Measurements from ENCODE around the gene POLD3.

The POLD3 gene

GRCh38 chr11:74662487-74663103, 70.2 kb downstream of the POLD3 start:
- H3K9me3 ChIP-seq (ENCODE audit: insufficient read depth, low read length, severe bottlenecking): no peaks in the 10 kb centered on the region
- no peak overlapping the region for H3K4me3 ChIP-seq (ENCODE audit: low read depth in 1 of 2, low read length in 2 of 2)
- no peak overlapping the region for H3K9ac ChIP-seq (ENCODE audit: low read depth, low read length)
- no peak overlapping the region for H3K4me2 ChIP-seq (ENCODE audit: insufficient read depth, low read length)
- TF ChIP-seq EZH2 (IDR thresholded peaks at IDR 0.05; ENCODE audit: borderline replicate concordance, low read depth, low read length, severe bottlenecking) (no peak), CTCF (IDR thresholded peaks at IDR 0.05; ENCODE audit: borderline replicate concordance, extremely low read depth, low read length, poor library complexity, severe bottlenecking) (no peak)
- H3K36me3 ChIP-seq (ENCODE audit: insufficient read depth, low read length): peaks cover 16% of the 10 kb centered on the region; the same call in 1 of the 2 replicates
- DNase-seq: no peak
- no peaks in the 10 kb centered on the region for H3K79me2 ChIP-seq (ENCODE audit: insufficient read depth, low read length)
- no peaks in the 10 kb centered on the region for H3K4me1 ChIP-seq (ENCODE audit: insufficient read depth, low read length)
- no peak overlapping the region for H3K27ac ChIP-seq (ENCODE audit: low read length)
- no peaks in the 10 kb centered on the region for H4K20me1 ChIP-seq (ENCODE audit: insufficient read depth, low read length)
- no peak overlapping the region for H2AFZ ChIP-seq (ENCODE audit: low read depth, low read length)
- no peak for ATAC-seq (ENCODE audit: insufficient read depth, low read depth)
- H3K27me3 ChIP-seq (ENCODE audit: insufficient read depth, low read length, poor library complexity): no peaks in the 10 kb centered on the region

- H3K4me1 ChIP-seq (ENCODE audit: insufficient read depth, low read length): no peaks in the 10 kb centered on the region
- no peak overlapping the region for H3K9ac ChIP-seq (ENCODE audit: low read depth, low read length)
- H3K27me3 ChIP-seq (ENCODE audit: insufficient read depth, low read length, poor library complexity): no peaks in the 10 kb centered on the region
- no peak overlapping the region for H3K4me3 ChIP-seq (ENCODE audit: low read depth in 1 of 2, low read length in 2 of 2)
- no peaks in the 10 kb centered on the region for H4K20me1 ChIP-seq (ENCODE audit: insufficient read depth, low read length)
- no peaks in the 10 kb centered on the region for H3K79me2 ChIP-seq (ENCODE audit: insufficient read depth, low read length)
- no peak overlapping the region for H3K27ac ChIP-seq (ENCODE audit: low read length)
- DNase-seq (no peak), ATAC-seq (ENCODE audit: insufficient read depth, low read depth) (no peak)
- TF ChIP-seq CTCF (IDR thresholded peaks at IDR 0.05; ENCODE audit: borderline replicate concordance, extremely low read depth, low read length, poor library complexity, severe bottlenecking): no peak
- TF ChIP-seq EZH2 (IDR thresholded peaks at IDR 0.05; ENCODE audit: borderline replicate concordance, low read depth, low read length, severe bottlenecking): no peak
- peaks cover 16% of the 10 kb centered on the region; the same call in 1 of the 2 replicates for H3K36me3 ChIP-seq (ENCODE audit: insufficient read depth, low read length)
- H3K9me3 ChIP-seq (ENCODE audit: insufficient read depth, low read length, severe bottlenecking): no peaks in the 10 kb centered on the region
- H2AFZ ChIP-seq (ENCODE audit: low read depth, low read length): no peak overlapping the region
- H3K4me2 ChIP-seq (ENCODE audit: insufficient read depth, low read length): no peak overlapping the region
These were observed 70.9 kb downstream of the POLD3 start for GRCh38 chr11:74663315-74663714.

- H3K4me1 ChIP-seq (ENCODE audit: insufficient read depth, low read length): no peaks in the 10 kb centered on the region
- H3K4me2 ChIP-seq (ENCODE audit: insufficient read depth, low read length): no peak overlapping the region
- H3K27ac ChIP-seq (ENCODE audit: low read length): no peak overlapping the region
- no peaks in the 10 kb centered on the region for H3K9me3 ChIP-seq (ENCODE audit: insufficient read depth, low read length, severe bottlenecking)
- no peaks in the 10 kb centered on the region for H3K36me3 ChIP-seq (ENCODE audit: insufficient read depth, low read length)
- DNase-seq: no peak
- ATAC-seq (ENCODE audit: insufficient read depth, low read depth): no peak
- no peaks in the 10 kb centered on the region for H4K20me1 ChIP-seq (ENCODE audit: insufficient read depth, low read length)
- no peak overlapping the region for H3K9ac ChIP-seq (ENCODE audit: low read depth, low read length)
- no peak for TF ChIP-seq EZH2 (IDR thresholded peaks at IDR 0.05; ENCODE audit: borderline replicate concordance, low read depth, low read length, severe bottlenecking)
- no peak for TF ChIP-seq CTCF (IDR thresholded peaks at IDR 0.05; ENCODE audit: borderline replicate concordance, extremely low read depth, low read length, poor library complexity, severe bottlenecking)
- H3K79me2 ChIP-seq (ENCODE audit: insufficient read depth, low read length): no peaks in the 10 kb centered on the region
- no peak overlapping the region for H2AFZ ChIP-seq (ENCODE audit: low read depth, low read length)
- no peak overlapping the region for H3K4me3 ChIP-seq (ENCODE audit: low read depth in 1 of 2, low read length in 2 of 2)
- no peaks in the 10 kb centered on the region for H3K27me3 ChIP-seq (ENCODE audit: insufficient read depth, low read length, poor library complexity)
These were observed 77.1 kb downstream of the POLD3 start for GRCh38 chr11:74669211-74670160.

Measured in DND-41 (cell line).